GM23248 (cell line): ENCODE measurements around the gene PPP6R2. TPM values are rescaled to one million over a fixed set of nuclear protein-coding genes. Genes with fewer than 3 reads are reported as not detected.

Experiments used
- DNase-seq: peaks from one replicate; pipeline ENCODE4 v3.0.0-alpha.2; 2015
- H2AFZ ChIP-seq: fragments of 200-600 bp; sonication (generic); 2 replicates; pipeline ENCODE4 v1.6.1; 2016; ENCODE audit warnings: antibody characterized with exemption
- H3F3A ChIP-seq: fragments of 200-600 bp; sonication (generic); 2 replicates; pipeline ENCODE4 v1.6.1; 2016; ENCODE audit warnings: mild to moderate bottlenecking, antibody characterized with exemption, mixed run types; ENCODE audit not compliant: insufficient read depth
- H3K27ac ChIP-seq: fragments of 200-600 bp; sonication (generic); 2 replicates; pipeline ENCODE4 v1.5.1; 2016; ENCODE audit warnings: mild to moderate bottlenecking
- H3K27me3 ChIP-seq: fragments of 200-600 bp; sonication (generic); replicated peaks from 2 replicates; pipeline ENCODE4 v1.6.1; 2016; ENCODE audit warnings: mild to moderate bottlenecking; ENCODE audit not compliant: insufficient read depth
- H3K36me3 ChIP-seq: fragments of 200-600 bp; sonication (generic); 2 replicates; pipeline ENCODE4 v1.6.1; 2016; ENCODE audit warnings: low read depth, mild to moderate bottlenecking
- H3K4me1 ChIP-seq: fragments of 200-600 bp; sonication (generic); 2 replicates; pipeline ENCODE4 v1.6.1; 2016; ENCODE audit warnings: mild to moderate bottlenecking; ENCODE audit not compliant: insufficient read depth
- H3K4me2 ChIP-seq: fragments of 200-600 bp; sonication (generic); one replicate; pipeline ENCODE4 v1.6.1; 2016; ENCODE audit warnings: mild to moderate bottlenecking; ENCODE audit not compliant: unreplicated experiment
- H3K4me3 ChIP-seq: fragments of 200-600 bp; sonication (generic); 2 replicates; pipeline ENCODE4 v1.5.1; 2016; ENCODE audit warnings: mild to moderate bottlenecking
- H3K79me2 ChIP-seq: fragments of 200-600 bp; sonication (generic); 2 replicates; pipeline ENCODE4 v1.6.1; 2016; ENCODE audit warnings: mild to moderate bottlenecking; ENCODE audit not compliant: insufficient read depth
- H3K9ac ChIP-seq: fragments of 200-600 bp; sonication (generic); 2 replicates; pipeline ENCODE4 v1.6.1; 2016; ENCODE audit warnings: mild to moderate bottlenecking
- H3K9me2 ChIP-seq: fragments of 200-600 bp; sonication (generic); 2 replicates; pipeline ENCODE4 v1.6.1; 2016; ENCODE audit warnings: mixed run types, mild to moderate bottlenecking, moderate library complexity; ENCODE audit not compliant: insufficient read depth
- H3K9me3 ChIP-seq: fragments of 200-600 bp; sonication (generic); one replicate; pipeline ENCODE4 v1.6.1; 2017; ENCODE audit warnings: low read depth
- H4K20me1 ChIP-seq: fragments of 200-600 bp; sonication (generic); 2 replicates; pipeline ENCODE4 v1.6.0; 2016; ENCODE audit not compliant: insufficient read depth
- EZH2 ChIP-seq: fragments of 200-600 bp; sonication (generic); IDR thresholded peaks from 2 replicates; pipeline ENCODE4 v1.6.1; 2018; ENCODE audit warnings: antibody characterized with exemption, mild to moderate bottlenecking; ENCODE audit not compliant: insufficient read depth, poor library complexity, severe bottlenecking
- EZH2phosphoT487 ChIP-seq: fragments of 200-600 bp; sonication (generic); IDR thresholded peaks from 2 replicates; pipeline ENCODE4 v1.6.1; 2018; ENCODE audit warnings: antibody characterized with exemption, moderate library complexity, mild to moderate bottlenecking, low read depth; ENCODE audit not compliant: insufficient read depth
- WGBS, 2 experiments: methylation state at CpG; one replicate each; pipeline ENCODE4 v1.1.6; 2015 to 2017; ENCODE audit warnings: low lambda C conversion rate in 2 of 2, low coverage in 1 of 2; ENCODE audit errors: missing lambda C conversion rate in 2 of 2; 5-methylcytosine and 5-hydroxymethylcytosine counted together
- in situ Hi-C: fragments of 300-500 bp; cut with MboI; formaldehyde crosslinking; loops from 2 replicates; pipeline ENCODE4 v1.15.0; 2020
- polyA plus RNA-seq: library from polyadenylated mRNA; unstranded; fragments of >200 nt; fragmentation: Nextera tagmentation; extraction: Ambion mirVana; gene quantifications from 2 replicates; pipeline ENCODE4 v1.2.1, GENCODE V29; 2016
- total RNA-seq: library from RNA; depleted of rRNA; stranded (reverse); fragments of >200 nt; shearing (Covaris generic); gene quantifications from 2 replicates; pipeline ENCODE4 v1.2.3, GENCODE V29; 2014

PPP6R2 gene
- total and polyA plus RNA-seq, 2 experiments from 2014 or later: 22.2 to 58.4 TPM

DNA sequence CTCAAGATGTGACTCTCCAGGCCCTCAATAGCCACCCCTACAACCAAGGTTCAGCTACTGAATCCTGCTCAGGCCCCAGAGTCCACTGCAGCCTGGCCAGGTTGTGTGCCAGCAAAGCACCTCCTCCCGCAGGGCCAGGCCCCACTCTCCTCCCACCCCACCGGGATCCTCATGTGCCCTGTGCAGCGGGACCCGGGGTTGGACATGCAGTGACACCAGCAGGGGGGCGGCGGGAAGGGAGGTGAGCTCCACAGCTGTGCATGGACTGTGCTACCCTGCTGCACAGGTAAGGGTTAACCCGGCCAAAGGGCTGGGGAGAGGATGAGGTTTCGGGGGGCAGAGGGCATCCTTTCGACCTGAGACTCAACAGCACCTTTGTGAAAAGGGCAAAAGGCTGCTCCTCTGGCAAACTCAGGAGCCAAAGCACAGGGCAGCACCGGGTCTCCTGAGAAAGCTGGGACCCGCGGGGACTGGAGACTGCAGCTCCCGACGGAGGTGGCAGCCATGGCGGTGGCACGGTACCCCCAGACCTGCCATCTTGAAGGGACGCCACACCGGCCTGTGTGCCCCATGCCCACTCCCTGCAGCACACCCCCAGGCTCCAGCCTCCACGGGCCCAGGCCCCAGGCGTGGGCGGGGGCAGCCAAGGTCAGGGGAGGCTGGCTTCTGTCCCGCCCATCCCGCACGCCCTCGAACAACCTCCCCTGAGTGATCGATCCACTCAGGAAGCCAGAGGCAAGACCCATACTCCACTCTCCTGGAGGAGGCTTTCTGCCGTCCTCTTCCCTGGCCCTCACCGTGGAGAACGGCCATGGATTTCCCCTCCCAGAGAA is 46.3 kb upstream of the PPP6R2 start:
- H3K27ac ChIP-seq: no peak overlapping the region
- H3K4me3 ChIP-seq: no peak overlapping the region
- peaks cover 9% of the 10 kb centered on the region; the same call in 1 of the 2 replicates for H3F3A ChIP-seq
- no peak overlapping the region for H2AFZ ChIP-seq
- H3K9me2 ChIP-seq: no peaks in the 10 kb centered on the region
- no peak overlapping the region for H3K9ac ChIP-seq
- H3K36me3 ChIP-seq: no peaks in the 10 kb centered on the region
- TF ChIP-seq EZH2 (no peak), EZH2phosphoT487 (no peak)
- no peak for DNase-seq
- H3K4me1 ChIP-seq: peaks cover 26% of the 10 kb centered on the region
- in situ Hi-C loops: no loop called here
- no peak overlapping the region for H3K4me2 ChIP-seq
- no peaks in the 10 kb centered on the region; the same call in 1 of the 2 replicates for H4K20me1 ChIP-seq
- 82 to 84% methylated on average over 25 to 27 of the region's 29 CpGs for WGBS, 2 experiments
- no peaks in the 10 kb centered on the region for H3K27me3 ChIP-seq
- no peaks in the 10 kb centered on the region for H3K9me3 ChIP-seq
- H3K79me2 ChIP-seq: peaks cover 98% of the 10 kb centered on the region

DNA sequence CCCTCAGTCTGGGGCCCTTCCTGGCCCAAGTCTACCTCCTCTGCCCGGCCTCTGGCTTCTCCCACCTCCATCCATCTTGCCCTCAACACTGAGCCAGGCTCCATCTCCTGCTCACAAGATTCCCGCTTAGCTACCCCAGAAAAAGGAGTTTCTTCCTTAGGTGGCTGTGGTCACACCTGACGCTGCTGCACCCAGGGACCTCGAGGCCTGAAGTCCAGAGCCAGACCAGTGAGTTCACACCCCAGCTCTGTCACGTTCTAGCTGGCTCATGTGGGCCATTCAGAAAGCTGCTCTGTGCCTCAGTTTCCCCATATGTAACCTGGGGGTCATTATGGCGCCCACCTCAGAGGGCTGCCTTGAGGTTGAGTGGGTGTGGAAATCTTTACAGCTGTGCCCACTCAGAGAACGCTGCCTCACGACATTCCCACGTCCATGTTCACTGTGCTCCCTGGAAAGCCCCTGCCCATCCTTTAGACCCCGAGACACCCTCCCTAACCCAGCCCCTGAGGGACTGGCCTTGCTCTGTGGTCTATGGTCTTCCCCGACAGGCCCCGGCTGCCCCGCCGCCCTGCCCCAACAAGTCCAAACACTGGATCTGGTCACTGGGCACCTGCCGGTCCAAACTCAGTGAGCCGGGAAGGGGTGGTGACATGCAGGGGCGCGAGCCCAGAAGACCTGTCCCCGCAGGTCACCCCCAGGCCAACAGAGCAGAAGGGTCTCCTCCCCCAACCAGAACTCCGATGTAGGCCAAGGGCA is 45.4 kb upstream of the PPP6R2 start:
- H3K9me2 ChIP-seq: no peaks in the 10 kb centered on the region
- no peaks in the 10 kb centered on the region; the same call in 1 of the 2 replicates for H4K20me1 ChIP-seq
- H3K9me3 ChIP-seq: no peaks in the 10 kb centered on the region
- peaks cover 29% of the 10 kb centered on the region for H3K4me1 ChIP-seq
- no peak overlapping the region for H3K4me3 ChIP-seq
- H2AFZ ChIP-seq: no peak overlapping the region
- no peak overlapping the region for H3K4me2 ChIP-seq
- no peak overlapping the region for H3K27ac ChIP-seq
- no peak for DNase-seq
- peaks cover 98% of the 10 kb centered on the region for H3K79me2 ChIP-seq
- H3K27me3 ChIP-seq: no peaks in the 10 kb centered on the region
- 92 to 95% methylated on average over 16 to 20 of the region's 20 CpGs for WGBS, 2 experiments
- no peak overlapping the region for H3K9ac ChIP-seq
- in situ Hi-C loops: no loop called here
- peaks cover 9% of the 10 kb centered on the region; the same call in 1 of the 2 replicates for H3F3A ChIP-seq
- no peaks in the 10 kb centered on the region for H3K36me3 ChIP-seq
- TF ChIP-seq EZH2phosphoT487: no peak
- no peak for TF ChIP-seq EZH2

DNA sequence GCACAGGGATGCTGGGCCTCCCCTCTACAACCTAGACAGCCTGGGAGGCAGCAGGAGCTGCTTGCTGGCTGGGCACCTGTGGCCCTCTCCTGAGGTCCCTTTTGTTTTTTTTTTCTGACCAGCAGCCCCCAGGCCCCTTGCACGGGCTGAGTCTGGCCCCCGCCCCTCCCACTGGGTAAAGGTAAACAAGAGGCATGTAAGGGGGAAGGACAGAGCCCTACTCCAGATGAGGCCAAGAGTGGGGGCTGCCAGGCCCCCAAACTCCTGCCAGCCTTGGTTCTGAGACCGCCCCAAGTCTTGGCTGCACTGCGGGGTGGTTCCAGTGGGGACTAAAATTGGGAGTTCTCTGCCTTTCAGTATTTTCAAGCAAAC is 44.9 kb upstream of the PPP6R2 start:
- in situ Hi-C loops: no loop called here
- Histone ChIP-seq H3K4me2 (no peak overlapping the region), H2AFZ (no peak overlapping the region), H3K4me1 (peaks cover 30% of the 10 kb centered on the region), H3K27ac (no peak overlapping the region), H3K9ac (0 out of 2 replicates have a peak overlapping the region, but pooled peaks have one; percentile 47), H3F3A (peaks cover 9% of the 10 kb centered on the region), H3K36me3 (no peaks in the 10 kb centered on the region), H3K27me3 (no peaks in the 10 kb centered on the region), H3K9me2 (no peaks in the 10 kb centered on the region), H4K20me1 (no peaks in the 10 kb centered on the region; the same call in 1 of the 2 replicates), H3K4me3 (no peak overlapping the region), H3K79me2 (peaks cover 98% of the 10 kb centered on the region), H3K9me3 (no peaks in the 10 kb centered on the region)
- no peak for TF ChIP-seq EZH2phosphoT487
- no peak for TF ChIP-seq EZH2
- WGBS, 2 experiments: 78 to 88% methylated on average over 4 of the region's 4 CpGs
- no peak for DNase-seq

- Histone ChIP-seq H3K4me3 (peak overlapping the region; percentile 60), H3K4me1 (peaks cover 32% of the 10 kb centered on the region), H3K4me2 (peak overlapping the region; percentile 51), H3K27me3 (no peaks in the 10 kb centered on the region), H3K27ac (peak overlapping the region; percentile 58), H3K9me2 (no peaks in the 10 kb centered on the region), H3F3A (peaks cover 9% of the 10 kb centered on the region), H4K20me1 (no peaks in the 10 kb centered on the region; the same call in 1 of the 2 replicates), H3K9me3 (no peaks in the 10 kb centered on the region), H3K9ac (peak overlapping the region; percentile 62), H3K36me3 (no peaks in the 10 kb centered on the region), H3K79me2 (peaks cover 99% of the 10 kb centered on the region), H2AFZ (no peak overlapping the region)
- WGBS, 2 experiments: 28 to 29% methylated on average over 25 to 59 of the region's 59 CpGs
- DNase-seq: peak; percentile 68
- TF ChIP-seq EZH2 (no peak), EZH2phosphoT487 (no peak)
- in situ Hi-C loops: no loop called here
Measured at GRCh38 chr22:50298937-50299784, 44.0 kb upstream of the PPP6R2 start.
